Neural cell (in vitro differentiated cells): ENCODE measurements around the gene SMIM1. TPM values are rescaled to one million over a fixed set of nuclear protein-coding genes. Genes with fewer than 3 reads are reported as not detected.

ENCODE experiments used
- H2AFZ ChIP-seq: fragments of 200-600, 300-800 bp; sonication (generic), shearing (Covaris generic); 2 replicates; pipeline ENCODE4 v1.6.0; 2014; ENCODE audit warnings: low read depth, mild to moderate bottlenecking, antibody characterized with exemption, low read length, moderate library complexity
- H3F3A ChIP-seq: fragments of 200-600 bp; shearing (Covaris generic); 2 replicates; pipeline ENCODE4 v1.6.1; 2016; ENCODE audit warnings: mild to moderate bottlenecking, moderate library complexity, mixed read lengths, antibody characterized with exemption, low read length; ENCODE audit not compliant: insufficient read depth, poor library complexity, severe bottlenecking
- H3K27ac ChIP-seq: fragments of 200-600, 300-800 bp; sonication (generic), shearing (Covaris generic); 2 replicates; pipeline ENCODE4 v1.5.1; 2014; ENCODE audit warnings: mild to moderate bottlenecking, low read length, moderate library complexity
- H3K27me3 ChIP-seq: fragments of 300-800, 200-600 bp; sonication (generic), shearing (Covaris generic); 2 replicates; pipeline ENCODE4 v1.6.0; 2014; ENCODE audit warnings: mild to moderate bottlenecking, low read depth, low read length, moderate library complexity; ENCODE audit not compliant: insufficient read depth
- H3K36me3 ChIP-seq: fragments of 300-800, 200-600 bp; sonication (generic), shearing (Covaris generic); 2 replicates; pipeline ENCODE4 v1.5.1; 2014; ENCODE audit warnings: mild to moderate bottlenecking, antibody characterized with exemption, low read length, moderate library complexity; ENCODE audit not compliant: insufficient read depth
- H3K4me2 ChIP-seq: fragments of 300-800, 200-600 bp; sonication (generic), shearing (Covaris generic); 2 replicates; pipeline ENCODE4 v1.6.0; 2014; ENCODE audit warnings: mild to moderate bottlenecking, low read length
- H3K4me3 ChIP-seq: fragments of 300-800, 200-600 bp; sonication (generic), shearing (Covaris generic); 2 replicates; pipeline ENCODE4 v1.5.1; 2014; ENCODE audit warnings: mild to moderate bottlenecking, low read length, moderate library complexity
- H3K79me2 ChIP-seq: fragments of 200-600 bp; shearing (Covaris generic); replicated peaks from 2 replicates; pipeline ENCODE4 v1.6.0; 2014; ENCODE audit warnings: mild to moderate bottlenecking, low read length, moderate library complexity; ENCODE audit not compliant: insufficient read depth
- H3K9ac ChIP-seq: fragments of 300-800, 200-600 bp; sonication (generic), shearing (Covaris generic); 2 replicates; pipeline ENCODE4 v1.6.1; 2016; ENCODE audit warnings: mild to moderate bottlenecking, low read length, mixed read lengths
- H3K9me2 ChIP-seq: fragments of 200-600 bp; shearing (Covaris generic); 2 replicates; pipeline ENCODE4 v1.6.1; 2016; ENCODE audit warnings: mild to moderate bottlenecking, low read length, mixed read lengths; ENCODE audit not compliant: insufficient read depth
- H3K9me3 ChIP-seq: fragments of 200-600, 300-800 bp; sonication (generic), shearing (Covaris generic); 2 replicates; pipeline ENCODE4 v1.6.1; 2016; ENCODE audit warnings: mild to moderate bottlenecking, mixed run types, low read length, moderate library complexity, mixed read lengths
- H4K20me1 ChIP-seq: fragments of 200-600 bp; shearing (Covaris generic); 2 replicates; pipeline ENCODE4 v1.6.1; 2016; ENCODE audit warnings: mild to moderate bottlenecking, mixed run types; ENCODE audit not compliant: insufficient read depth
- EP300 ChIP-seq: fragments of 450-650 bp; conservative IDR thresholded peaks from 2 replicates; pipeline ENCODE4 v1.6.1; 2014; ENCODE audit warnings: antibody characterized with exemption, mild to moderate bottlenecking, moderate library complexity; ENCODE audit not compliant: poor library complexity, severe bottlenecking
- EZH2 ChIP-seq: fragments of 200-600, 300-800 bp; shearing (Covaris generic), sonication (generic); IDR thresholded peaks from 2 replicates; pipeline ENCODE4 v1.6.1; 2014; ENCODE audit warnings: antibody characterized with exemption, low read length, borderline replicate concordance, mild to moderate bottlenecking; ENCODE audit not compliant: insufficient read depth, poor library complexity, severe bottlenecking
- MXI1 ChIP-seq: fragments of 450-650 bp; conservative IDR thresholded peaks from 2 replicates; pipeline ENCODE4 v1.6.1; 2014; ENCODE audit warnings: antibody characterized with exemption, mild to moderate bottlenecking; ENCODE audit not compliant: poor library complexity, severe bottlenecking
- POLR2AphosphoS5 ChIP-seq: IDR thresholded peaks from 2 replicates; pipeline ENCODE4 v1.6.1; 2012
- RAD21 ChIP-seq: fragments of 450-650 bp; conservative IDR thresholded peaks from 2 replicates; pipeline ENCODE4 v1.6.1; 2014; ENCODE audit warnings: antibody characterized with exemption, mild to moderate bottlenecking, moderate library complexity
- REST ChIP-seq: IDR thresholded peaks from 2 replicates; pipeline ENCODE4 v1.6.1; 2012; ENCODE audit warnings: borderline replicate concordance
- SMC3 ChIP-seq: fragments of 450-650 bp; conservative IDR thresholded peaks from 2 replicates; pipeline ENCODE4 v1.6.1; 2014; ENCODE audit warnings: antibody characterized with exemption, mild to moderate bottlenecking, moderate library complexity; ENCODE audit not compliant: poor library complexity
- TAF1 ChIP-seq: IDR thresholded peaks from 2 replicates; pipeline ENCODE4 v1.6.1; 2012; ENCODE audit warnings: low read depth
- polyA plus RNA-seq: library from polyadenylated mRNA; depleted of rRNA; stranded (reverse); fragments of >200 nt; gene quantifications from 2 replicates; pipeline ENCODE4 v1.2.3, GENCODE V29; 2014
- TF ChIP-seq, protein P1 (sequence below): fragments of 450-650 bp; IDR thresholded peaks from 2 replicates; pipeline ENCODE4 v1.5.1; 2014; ENCODE audit warnings: antibody characterized with exemption, mild to moderate bottlenecking, moderate library complexity; ENCODE audit not compliant: poor library complexity, severe bottlenecking

The SMIM1 gene
- polyA plus RNA-seq, 1 donor from 2014 or later = not detected

GRCh38 chr1:3763351-3764125, 9.0 kb upstream of the SMIM1 start:
- no peaks in the 10 kb centered on the region for H3K79me2 ChIP-seq
- no peak for TF ChIP-seq SMC3
- H2AFZ ChIP-seq = no peak overlapping the region
- no peaks in the 10 kb centered on the region for H3K9me2 ChIP-seq
- no peak overlapping the region for H3K4me2 ChIP-seq
- H3K27me3 ChIP-seq = no peaks in the 10 kb centered on the region
- H3K9ac ChIP-seq = no peak overlapping the region
- no peak overlapping the region for H3K27ac ChIP-seq
- no peaks in the 10 kb centered on the region for H3K36me3 ChIP-seq
- peaks cover 5% of the 10 kb centered on the region for H3K9me3 ChIP-seq
- no peak overlapping the region for H3K4me3 ChIP-seq
- no peaks in the 10 kb centered on the region for H4K20me1 ChIP-seq
- no peaks in the 10 kb centered on the region for H3F3A ChIP-seq

DNA sequence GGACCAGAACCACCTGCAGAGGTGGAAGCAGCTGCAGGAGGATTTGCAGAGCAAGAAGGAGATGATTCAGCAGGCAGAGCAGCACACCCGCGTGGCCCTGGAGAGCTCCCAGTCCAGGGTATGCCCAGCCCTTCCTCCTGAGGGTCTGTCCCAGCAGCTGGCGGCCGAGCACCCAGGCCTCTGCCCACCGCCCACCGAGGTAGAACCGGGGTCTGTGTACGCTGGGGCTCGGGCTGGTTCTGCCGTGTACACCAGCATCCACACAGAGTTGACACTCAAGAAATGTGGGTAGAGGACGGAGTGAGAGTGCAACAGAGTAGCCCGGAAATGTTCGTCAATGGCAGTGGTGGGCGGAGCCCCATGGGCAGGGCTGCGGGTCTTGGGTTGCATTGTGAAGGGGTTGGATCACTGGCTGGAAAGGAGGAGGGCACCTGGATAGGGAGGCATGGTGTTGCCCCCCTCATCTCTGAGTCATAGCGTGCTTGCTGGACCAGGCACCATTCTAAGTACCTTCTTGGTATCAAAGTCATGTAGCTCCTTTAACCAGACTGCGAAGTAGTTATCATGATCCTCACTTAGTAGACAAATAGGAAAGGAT, 5.1 kb upstream of the SMIM1 start:
- Histone ChIP-seq H3K4me3 (no peak overlapping the region), H4K20me1 (no peaks in the 10 kb centered on the region), H3K9me2 (no peaks in the 10 kb centered on the region), H3K36me3 (no peaks in the 10 kb centered on the region), H3K4me2 (no peak overlapping the region), H2AFZ (no peak overlapping the region), H3K9me3 (no peaks in the 10 kb centered on the region), H3K27ac (no peak overlapping the region), H3K27me3 (peaks cover 4% of the 10 kb centered on the region), H3K79me2 (no peaks in the 10 kb centered on the region), H3K9ac (no peak overlapping the region), H3F3A (no peaks in the 10 kb centered on the region)
- TF ChIP-seq MXI1 (no peak), REST (no peak), RAD21 (no peak), SMC3 (no peak), POLR2AphosphoS5 (no peak), TAF1 (no peak), EP300 (no peak), EZH2 (no peak)
- TF ChIP-seq, protein P1, sequence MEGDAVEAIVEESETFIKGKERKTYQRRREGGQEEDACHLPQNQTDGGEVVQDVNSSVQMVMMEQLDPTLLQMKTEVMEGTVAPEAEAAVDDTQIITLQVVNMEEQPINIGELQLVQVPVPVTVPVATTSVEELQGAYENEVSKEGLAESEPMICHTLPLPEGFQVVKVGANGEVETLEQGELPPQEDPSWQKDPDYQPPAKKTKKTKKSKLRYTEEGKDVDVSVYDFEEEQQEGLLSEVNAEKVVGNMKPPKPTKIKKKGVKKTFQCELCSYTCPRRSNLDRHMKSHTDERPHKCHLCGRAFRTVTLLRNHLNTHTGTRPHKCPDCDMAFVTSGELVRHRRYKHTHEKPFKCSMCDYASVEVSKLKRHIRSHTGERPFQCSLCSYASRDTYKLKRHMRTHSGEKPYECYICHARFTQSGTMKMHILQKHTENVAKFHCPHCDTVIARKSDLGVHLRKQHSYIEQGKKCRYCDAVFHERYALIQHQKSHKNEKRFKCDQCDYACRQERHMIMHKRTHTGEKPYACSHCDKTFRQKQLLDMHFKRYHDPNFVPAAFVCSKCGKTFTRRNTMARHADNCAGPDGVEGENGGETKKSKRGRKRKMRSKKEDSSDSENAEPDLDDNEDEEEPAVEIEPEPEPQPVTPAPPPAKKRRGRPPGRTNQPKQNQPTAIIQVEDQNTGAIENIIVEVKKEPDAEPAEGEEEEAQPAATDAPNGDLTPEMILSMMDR = no peak
